Peyer's patch (tissue), 4 donors: ENCODE measurements around the gene CCKAR.

ENCODE experiments used
- POLR2A ChIP-seq, 2 donors: fragments of 450-650 bp; IDR thresholded peaks; one replicate each; pipeline ENCODE4 v1.5.1; 2017; ENCODE audit warnings: antibody characterized with exemption in 2 of 2, mild to moderate bottlenecking in 2 of 2, moderate library complexity in 2 of 2
- TF ChIP-seq, protein P1 (sequence below), 6 experiments: fragments of 450-650 bp in 4 of 6; fragments of 200-600 bp in 2 of 6; sonication (generic) in 1 of 6; IDR thresholded peaks; one replicate each; pipeline ENCODE4 v1.5.1; 2017 to 2019; ENCODE audit warnings: antibody characterized with exemption in 6 of 6, mild to moderate bottlenecking in 3 of 6, moderate library complexity in 1 of 6

DNA sequence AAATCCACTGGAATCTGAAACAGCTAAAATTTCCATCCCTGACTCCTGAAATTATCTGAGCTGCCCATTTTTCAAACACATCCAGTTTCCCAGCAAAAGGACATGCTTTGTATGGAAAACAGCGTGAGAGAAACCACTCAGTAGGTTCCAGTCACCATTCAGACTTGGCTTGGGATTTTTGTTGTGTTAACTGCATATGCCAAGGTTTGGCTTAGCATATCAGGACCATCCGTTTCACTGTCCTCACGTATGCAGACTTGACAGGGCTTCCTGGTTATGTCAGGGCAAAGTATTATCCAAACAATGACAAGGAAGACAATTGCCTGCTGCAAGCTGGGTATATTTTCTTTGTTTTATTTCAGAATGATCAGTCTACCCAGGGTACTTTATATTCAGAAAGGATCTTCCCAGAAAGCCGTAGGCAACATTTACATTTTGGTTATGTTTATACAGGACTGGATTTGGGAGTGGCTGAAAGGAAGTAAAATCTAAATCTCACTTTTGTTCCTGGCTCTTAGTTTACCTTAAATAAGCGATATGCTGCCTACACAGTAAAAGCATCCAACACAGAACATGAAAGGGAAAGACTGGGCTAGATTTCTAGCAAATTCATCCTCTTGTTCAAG is 41.3 kb upstream of the CCKAR start:
- TF ChIP-seq, protein P1, sequence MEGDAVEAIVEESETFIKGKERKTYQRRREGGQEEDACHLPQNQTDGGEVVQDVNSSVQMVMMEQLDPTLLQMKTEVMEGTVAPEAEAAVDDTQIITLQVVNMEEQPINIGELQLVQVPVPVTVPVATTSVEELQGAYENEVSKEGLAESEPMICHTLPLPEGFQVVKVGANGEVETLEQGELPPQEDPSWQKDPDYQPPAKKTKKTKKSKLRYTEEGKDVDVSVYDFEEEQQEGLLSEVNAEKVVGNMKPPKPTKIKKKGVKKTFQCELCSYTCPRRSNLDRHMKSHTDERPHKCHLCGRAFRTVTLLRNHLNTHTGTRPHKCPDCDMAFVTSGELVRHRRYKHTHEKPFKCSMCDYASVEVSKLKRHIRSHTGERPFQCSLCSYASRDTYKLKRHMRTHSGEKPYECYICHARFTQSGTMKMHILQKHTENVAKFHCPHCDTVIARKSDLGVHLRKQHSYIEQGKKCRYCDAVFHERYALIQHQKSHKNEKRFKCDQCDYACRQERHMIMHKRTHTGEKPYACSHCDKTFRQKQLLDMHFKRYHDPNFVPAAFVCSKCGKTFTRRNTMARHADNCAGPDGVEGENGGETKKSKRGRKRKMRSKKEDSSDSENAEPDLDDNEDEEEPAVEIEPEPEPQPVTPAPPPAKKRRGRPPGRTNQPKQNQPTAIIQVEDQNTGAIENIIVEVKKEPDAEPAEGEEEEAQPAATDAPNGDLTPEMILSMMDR (IDR thresholded peaks at IDR 0.05), result no peak
- TF ChIP-seq POLR2A (IDR thresholded peaks at IDR 0.05), result no peak
